ENCODE data around the gene MPPED1.

DNA sequence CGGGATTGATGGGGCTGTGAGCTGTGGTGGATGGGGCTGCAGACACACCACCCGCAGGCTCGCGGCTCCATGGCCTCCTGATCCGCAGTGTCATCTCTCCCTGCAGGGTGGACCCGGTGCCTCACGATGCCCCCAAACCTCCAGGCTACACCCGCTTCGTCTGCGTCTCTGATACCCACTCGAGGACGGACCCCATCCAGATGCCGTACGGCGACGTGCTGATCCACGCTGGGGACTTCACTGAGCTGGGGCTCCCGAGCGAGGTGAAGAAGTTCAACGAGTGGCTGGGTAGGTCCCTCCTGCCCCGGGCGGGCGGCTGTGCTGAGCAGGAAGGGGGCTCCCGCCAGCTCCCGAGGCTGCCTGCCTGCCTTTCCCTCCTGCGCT is 23.1 kb downstream of the MPPED1 start:
- TF ChIP-seq SP1 (IDR thresholded peaks at IDR 0.05), result no peak
- TF ChIP-seq, protein P1, sequence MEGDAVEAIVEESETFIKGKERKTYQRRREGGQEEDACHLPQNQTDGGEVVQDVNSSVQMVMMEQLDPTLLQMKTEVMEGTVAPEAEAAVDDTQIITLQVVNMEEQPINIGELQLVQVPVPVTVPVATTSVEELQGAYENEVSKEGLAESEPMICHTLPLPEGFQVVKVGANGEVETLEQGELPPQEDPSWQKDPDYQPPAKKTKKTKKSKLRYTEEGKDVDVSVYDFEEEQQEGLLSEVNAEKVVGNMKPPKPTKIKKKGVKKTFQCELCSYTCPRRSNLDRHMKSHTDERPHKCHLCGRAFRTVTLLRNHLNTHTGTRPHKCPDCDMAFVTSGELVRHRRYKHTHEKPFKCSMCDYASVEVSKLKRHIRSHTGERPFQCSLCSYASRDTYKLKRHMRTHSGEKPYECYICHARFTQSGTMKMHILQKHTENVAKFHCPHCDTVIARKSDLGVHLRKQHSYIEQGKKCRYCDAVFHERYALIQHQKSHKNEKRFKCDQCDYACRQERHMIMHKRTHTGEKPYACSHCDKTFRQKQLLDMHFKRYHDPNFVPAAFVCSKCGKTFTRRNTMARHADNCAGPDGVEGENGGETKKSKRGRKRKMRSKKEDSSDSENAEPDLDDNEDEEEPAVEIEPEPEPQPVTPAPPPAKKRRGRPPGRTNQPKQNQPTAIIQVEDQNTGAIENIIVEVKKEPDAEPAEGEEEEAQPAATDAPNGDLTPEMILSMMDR (IDR thresholded peaks at IDR 0.05; ENCODE audit: low read depth, low read length, missing input control), result no peak
- TF ChIP-seq, protein P2, sequence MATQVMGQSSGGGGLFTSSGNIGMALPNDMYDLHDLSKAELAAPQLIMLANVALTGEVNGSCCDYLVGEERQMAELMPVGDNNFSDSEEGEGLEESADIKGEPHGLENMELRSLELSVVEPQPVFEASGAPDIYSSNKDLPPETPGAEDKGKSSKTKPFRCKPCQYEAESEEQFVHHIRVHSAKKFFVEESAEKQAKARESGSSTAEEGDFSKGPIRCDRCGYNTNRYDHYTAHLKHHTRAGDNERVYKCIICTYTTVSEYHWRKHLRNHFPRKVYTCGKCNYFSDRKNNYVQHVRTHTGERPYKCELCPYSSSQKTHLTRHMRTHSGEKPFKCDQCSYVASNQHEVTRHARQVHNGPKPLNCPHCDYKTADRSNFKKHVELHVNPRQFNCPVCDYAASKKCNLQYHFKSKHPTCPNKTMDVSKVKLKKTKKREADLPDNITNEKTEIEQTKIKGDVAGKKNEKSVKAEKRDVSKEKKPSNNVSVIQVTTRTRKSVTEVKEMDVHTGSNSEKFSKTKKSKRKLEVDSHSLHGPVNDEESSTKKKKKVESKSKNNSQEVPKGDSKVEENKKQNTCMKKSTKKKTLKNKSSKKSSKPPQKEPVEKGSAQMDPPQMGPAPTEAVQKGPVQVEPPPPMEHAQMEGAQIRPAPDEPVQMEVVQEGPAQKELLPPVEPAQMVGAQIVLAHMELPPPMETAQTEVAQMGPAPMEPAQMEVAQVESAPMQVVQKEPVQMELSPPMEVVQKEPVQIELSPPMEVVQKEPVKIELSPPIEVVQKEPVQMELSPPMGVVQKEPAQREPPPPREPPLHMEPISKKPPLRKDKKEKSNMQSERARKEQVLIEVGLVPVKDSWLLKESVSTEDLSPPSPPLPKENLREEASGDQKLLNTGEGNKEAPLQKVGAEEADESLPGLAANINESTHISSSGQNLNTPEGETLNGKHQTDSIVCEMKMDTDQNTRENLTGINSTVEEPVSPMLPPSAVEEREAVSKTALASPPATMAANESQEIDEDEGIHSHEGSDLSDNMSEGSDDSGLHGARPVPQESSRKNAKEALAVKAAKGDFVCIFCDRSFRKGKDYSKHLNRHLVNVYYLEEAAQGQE (IDR thresholded peaks at IDR 0.05), result no peak
- TF ChIP-seq GABPA (IDR thresholded peaks at IDR 0.05 in 1 of 2, conservative IDR thresholded peaks at IDR 0.05 in 1 of 2), result no peak
- TF ChIP-seq, protein P3, sequence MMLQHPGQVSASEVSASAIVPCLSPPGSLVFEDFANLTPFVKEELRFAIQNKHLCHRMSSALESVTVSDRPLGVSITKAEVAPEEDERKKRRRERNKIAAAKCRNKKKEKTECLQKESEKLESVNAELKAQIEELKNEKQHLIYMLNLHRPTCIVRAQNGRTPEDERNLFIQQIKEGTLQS (IDR thresholded peaks at IDR 0.05), result no peak
- TF ChIP-seq YY1 (IDR thresholded peaks at IDR 0.05), result no peak
- TF ChIP-seq JUND (IDR thresholded peaks at IDR 0.05), result no peak
- TF ChIP-seq, protein P4, sequence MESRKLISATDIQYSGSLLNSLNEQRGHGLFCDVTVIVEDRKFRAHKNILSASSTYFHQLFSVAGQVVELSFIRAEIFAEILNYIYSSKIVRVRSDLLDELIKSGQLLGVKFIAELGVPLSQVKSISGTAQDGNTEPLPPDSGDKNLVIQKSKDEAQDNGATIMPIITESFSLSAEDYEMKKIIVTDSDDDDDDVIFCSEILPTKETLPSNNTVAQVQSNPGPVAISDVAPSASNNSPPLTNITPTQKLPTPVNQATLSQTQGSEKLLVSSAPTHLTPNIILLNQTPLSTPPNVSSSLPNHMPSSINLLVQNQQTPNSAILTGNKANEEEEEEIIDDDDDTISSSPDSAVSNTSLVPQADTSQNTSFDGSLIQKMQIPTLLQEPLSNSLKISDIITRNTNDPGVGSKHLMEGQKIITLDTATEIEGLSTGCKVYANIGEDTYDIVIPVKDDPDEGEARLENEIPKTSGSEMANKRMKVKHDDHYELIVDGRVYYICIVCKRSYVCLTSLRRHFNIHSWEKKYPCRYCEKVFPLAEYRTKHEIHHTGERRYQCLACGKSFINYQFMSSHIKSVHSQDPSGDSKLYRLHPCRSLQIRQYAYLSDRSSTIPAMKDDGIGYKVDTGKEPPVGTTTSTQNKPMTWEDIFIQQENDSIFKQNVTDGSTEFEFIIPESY (IDR thresholded peaks at IDR 0.05), result no peak
- TF ChIP-seq TAF1 (conservative IDR thresholded peaks at IDR 0.05), result no peak
- no peak for TF ChIP-seq RAD21 (IDR thresholded peaks at IDR 0.05)
- TF ChIP-seq, protein P5, sequence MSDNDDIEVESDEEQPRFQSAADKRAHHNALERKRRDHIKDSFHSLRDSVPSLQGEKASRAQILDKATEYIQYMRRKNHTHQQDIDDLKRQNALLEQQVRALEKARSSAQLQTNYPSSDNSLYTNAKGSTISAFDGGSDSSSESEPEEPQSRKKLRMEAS (IDR thresholded peaks at IDR 0.05), result no peak

All from liver (tissue), 3 donors.